GM18909 (cell line): ENCODE measurements around the gene ZNF598.
"Not testable (repeated sequence)": the region's sequence is repeated elsewhere in the genome, so short reads cannot be mapped to it uniquely, and the experiment has no call there.

Source experiments
- ATAC-seq: cut with Tn5 transposase; IDR thresholded peaks from one replicate; pipeline ENCODE4 v1.9.1; 2021; ENCODE audit warnings: mild to moderate bottlenecking; ENCODE audit not compliant: unreplicated experiment, poor library complexity

Gene ZNF598

GRCh38 chr16:2040787-2041522 is 31.3 kb upstream of the ZNF598 start:
- no peak for ATAC-seq

GRCh38 chr16:2040041-2040786 is 30.6 kb upstream of the ZNF598 start:
- ATAC-seq: no peak

GRCh38 chr16:2039274-2040031 is 29.8 kb upstream of the ZNF598 start:
- ATAC-seq: no peak

- ATAC-seq: no peak
Measured at GRCh38 chr16:2038382-2039231, 29.0 kb upstream of the ZNF598 start.

GRCh38 chr16:2037647-2038381 is 28.2 kb upstream of the ZNF598 start:
- no peak for ATAC-seq

GRCh38 chr16:2037115-2037514 is 27.5 kb upstream of the ZNF598 start:
- no peak for ATAC-seq

GRCh38 chr16:2036200-2036966 is 26.8 kb upstream of the ZNF598 start:
- ATAC-seq: no peak

GRCh38 chr16:2035431-2036199 is 26.0 kb upstream of the ZNF598 start:
- no peak for ATAC-seq

GRCh38 chr16:2034696-2035430 is 25.2 kb upstream of the ZNF598 start:
- no peak for ATAC-seq

- not testable (repeated sequence) for ATAC-seq
Measured at GRCh38 chr16:2033909-2034695, 24.5 kb upstream of the ZNF598 start.

- no peak for ATAC-seq
Measured at GRCh38 chr16:2033057-2033908, 23.7 kb upstream of the ZNF598 start.

GRCh38 chr16:2032285-2033056 is 22.9 kb upstream of the ZNF598 start:
- ATAC-seq: no peak

- ATAC-seq: no peak
Measured at GRCh38 chr16:2031081-2031577, 21.5 kb upstream of the ZNF598 start.

GRCh38 chr16:2030036-2030435 is 20.4 kb upstream of the ZNF598 start:
- ATAC-seq: no peak

GRCh38 chr16:2029350-2029749 is 19.7 kb upstream of the ZNF598 start:
- no peak for ATAC-seq
